Muscle of leg (tissue), 11 donors: ENCODE measurements around the gene MOV10L1. TPM values are rescaled to one million over a fixed set of nuclear protein-coding genes. Genes with fewer than 3 reads are reported as not detected.

Source experiments
- DNase-seq: peaks from one replicate; pipeline ENCODE4 v3.0.0; 2013
- H3K27ac ChIP-seq: one replicate; pipeline ENCODE4 v1.5.1; 2013; ENCODE audit warnings: mild to moderate bottlenecking, low read length, control low read depth
- H3K27me3 ChIP-seq: one replicate; pipeline ENCODE4 v1.6.1; 2013; ENCODE audit warnings: low read length; ENCODE audit not compliant: control insufficient read depth, insufficient read depth
- H3K36me3 ChIP-seq: one replicate; pipeline ENCODE4 v1.6.1; 2013; ENCODE audit warnings: low read length; ENCODE audit not compliant: control insufficient read depth, insufficient read depth
- H3K4me1 ChIP-seq: one replicate; pipeline ENCODE4 v1.6.1; 2013; ENCODE audit warnings: low read length; ENCODE audit not compliant: control insufficient read depth, insufficient read depth
- H3K4me3 ChIP-seq: one replicate; pipeline ENCODE4 v1.5.1; 2013; ENCODE audit warnings: low read length, control low read depth
- H3K9me3 ChIP-seq: replicated peaks from 2 replicates; pipeline ENCODE4 v1.6.1; 2013; ENCODE audit warnings: low read depth, low read length; ENCODE audit not compliant: control insufficient read depth
- WGBS: methylation state at CpG from one replicate; pipeline ENCODE4 v1.1.5; 2013; ENCODE audit warnings: missing lambda C conversion rate; ENCODE audit not compliant: insufficient coverage; 5-methylcytosine and 5-hydroxymethylcytosine counted together
- polyA plus RNA-seq, 8 donors: library from polyadenylated mRNA; unstranded; fragments of 120-200 nt; gene quantifications; one replicate each; pipeline versions ENCODE4 v1.2.1 to v1.2.3, GENCODE V29; 2013; ENCODE audit warnings: inconsistent platforms in 1 of 8, low replicate concordance in 1 of 8; ENCODE audit not compliant: insufficient read length in 8 of 8, insufficient read depth in 1 of 8
- total RNA-seq: library from RNA; stranded (reverse); fragments of 120-200 nt; gene quantifications from one replicate; pipeline ENCODE4 v1.2.4, GENCODE V29; 2013

MOV10L1 gene
- total and polyA plus RNA-seq, 9 donors: 0.08 to 0.50 (median 0.23) TPM

GRCh38 chr22:50184004-50184901, 94.4 kb downstream of the MOV10L1 start:
- 20% methylated on average over 27 of the region's 32 CpGs for WGBS
- Histone ChIP-seq H3K27ac (peak overlapping the region; percentile 42), H3K4me1 (peaks cover 33% of the 10 kb centered on the region)

GRCh38 chr22:50184902-50185374, 95.1 kb downstream of the MOV10L1 start:
- H3K27ac ChIP-seq: no peak overlapping the region
- peak overlapping the region; percentile 46 for H3K4me3 ChIP-seq
- no peaks in the 10 kb centered on the region for H3K9me3 ChIP-seq
- H3K36me3 ChIP-seq: no peaks in the 10 kb centered on the region
- no peaks in the 10 kb centered on the region for H3K27me3 ChIP-seq
- no peak for DNase-seq
- H3K4me1 ChIP-seq: peaks cover 40% of the 10 kb centered on the region
- WGBS: 8% methylated on average over 63 of the region's 63 CpGs

More at GRCh38 chr22:50184004-50184901, 94.4 kb downstream of the MOV10L1 start:
- Histone ChIP-seq H3K4me3 (no peak overlapping the region), H3K36me3 (no peaks in the 10 kb centered on the region), H3K9me3 (no peaks in the 10 kb centered on the region), H3K27me3 (no peaks in the 10 kb centered on the region)
- peak; percentile 78 for DNase-seq

- 3% methylated on average over 41 of the region's 90 CpGs for WGBS
- Histone ChIP-seq H3K27ac (no peak within 1 kb of the TSS), H3K27me3 (no peaks in the 10 kb centered on the region), H3K36me3 (no peaks in the 10 kb centered on the region), H3K4me3 (peak within 1 kb of the TSS; percentile 53), H3K9me3 (no peaks in the 10 kb centered on the region), H3K4me1 (peaks cover 46% of the 10 kb centered on the region)
- peak; percentile 96 for DNase-seq
Measured at GRCh38 chr22:50185375-50186087, 95.7 kb downstream of the MOV10L1 start, which contains the start of gene TRABD. Gene TRABD, plus strand, starts transcription at chr22:50185913. Its CDS starts 7,148 bp downstream, at chr22:50193061.

- under 1% methylated on average over 47 of the region's 47 CpGs for WGBS
- no peak for DNase-seq
- peak overlapping the region; percentile 53 for H3K4me3 ChIP-seq
- H3K9me3 ChIP-seq: no peaks in the 10 kb centered on the region
- no peaks in the 10 kb centered on the region for H3K27me3 ChIP-seq
- no peaks in the 10 kb centered on the region for H3K36me3 ChIP-seq
- H3K27ac ChIP-seq: no peak overlapping the region
- H3K4me1 ChIP-seq: peaks cover 53% of the 10 kb centered on the region
Measured at GRCh38 chr22:50186181-50186714, 96.4 kb downstream of the MOV10L1 start.

- 38% methylated on average over 23 of the region's 26 CpGs for WGBS
- Histone ChIP-seq H3K4me3 (peak overlapping the region; percentile 53), H3K36me3 (no peaks in the 10 kb centered on the region), H3K9me3 (no peaks in the 10 kb centered on the region), H3K4me1 (peaks cover 56% of the 10 kb centered on the region), H3K27ac (no peak overlapping the region), H3K27me3 (no peaks in the 10 kb centered on the region)
- no peak for DNase-seq
Measured at GRCh38 chr22:50186761-50187523, 97.1 kb downstream of the MOV10L1 start.

- Histone ChIP-seq H3K4me3 (no peak overlapping the region), H3K27me3 (no peaks in the 10 kb centered on the region), H3K9me3 (no peaks in the 10 kb centered on the region), H3K27ac (no peak overlapping the region), H3K4me1 (peaks cover 59% of the 10 kb centered on the region), H3K36me3 (peaks cover 4% of the 10 kb centered on the region)
- WGBS: 83% methylated on average over 4 of the region's 11 CpGs
- DNase-seq: no peak
Measured at GRCh38 chr22:50188356-50188755, 98.5 kb downstream of the MOV10L1 start.

GRCh38 chr22:50189184-50189848, 99.5 kb downstream of the MOV10L1 start:
- Histone ChIP-seq H3K4me3 (no peak overlapping the region), H3K9me3 (no peaks in the 10 kb centered on the region), H3K4me1 (peaks cover 53% of the 10 kb centered on the region), H3K27me3 (no peaks in the 10 kb centered on the region), H3K36me3 (peaks cover 13% of the 10 kb centered on the region), H3K27ac (peak overlapping the region; percentile 86)
- no peak for DNase-seq
- 45% methylated on average over 16 of the region's 20 CpGs for WGBS

- Histone ChIP-seq H3K4me1 (peaks cover 48% of the 10 kb centered on the region), H3K27me3 (no peaks in the 10 kb centered on the region), H3K9me3 (no peaks in the 10 kb centered on the region), H3K4me3 (peak overlapping the region; percentile 2), H3K36me3 (peaks cover 18% of the 10 kb centered on the region), H3K27ac (peak overlapping the region; percentile 86)
- peak; percentile 85 for DNase-seq
- WGBS: 0% methylated on average over 3 of the region's 4 CpGs
Measured at GRCh38 chr22:50189849-50190181, 100.0 kb downstream of the MOV10L1 start.

- DNase-seq: peak; percentile 70
- Histone ChIP-seq H3K9me3 (no peaks in the 10 kb centered on the region), H3K36me3 (peaks cover 22% of the 10 kb centered on the region), H3K27me3 (no peaks in the 10 kb centered on the region), H3K4me3 (peak overlapping the region; percentile 2), H3K4me1 (peaks cover 44% of the 10 kb centered on the region), H3K27ac (peak overlapping the region; percentile 86)
- WGBS: 8% methylated on average over 42 of the region's 43 CpGs
Measured at GRCh38 chr22:50190182-50190940, 100.6 kb downstream of the MOV10L1 start.
